EH (cell line): Measurements from ENCODE around the gene PLPPR4.
"Not testable (repeated sequence)": the region's sequence is repeated elsewhere in the genome, so short reads cannot be mapped to it uniquely, and the experiment has no call there.

Experiments used
- DNase-seq: peaks from one replicate; pipeline ENCODE4 v3.0.0-alpha.2; 2015; ENCODE audit warnings: low read depth

The PLPPR4 gene, protein sequence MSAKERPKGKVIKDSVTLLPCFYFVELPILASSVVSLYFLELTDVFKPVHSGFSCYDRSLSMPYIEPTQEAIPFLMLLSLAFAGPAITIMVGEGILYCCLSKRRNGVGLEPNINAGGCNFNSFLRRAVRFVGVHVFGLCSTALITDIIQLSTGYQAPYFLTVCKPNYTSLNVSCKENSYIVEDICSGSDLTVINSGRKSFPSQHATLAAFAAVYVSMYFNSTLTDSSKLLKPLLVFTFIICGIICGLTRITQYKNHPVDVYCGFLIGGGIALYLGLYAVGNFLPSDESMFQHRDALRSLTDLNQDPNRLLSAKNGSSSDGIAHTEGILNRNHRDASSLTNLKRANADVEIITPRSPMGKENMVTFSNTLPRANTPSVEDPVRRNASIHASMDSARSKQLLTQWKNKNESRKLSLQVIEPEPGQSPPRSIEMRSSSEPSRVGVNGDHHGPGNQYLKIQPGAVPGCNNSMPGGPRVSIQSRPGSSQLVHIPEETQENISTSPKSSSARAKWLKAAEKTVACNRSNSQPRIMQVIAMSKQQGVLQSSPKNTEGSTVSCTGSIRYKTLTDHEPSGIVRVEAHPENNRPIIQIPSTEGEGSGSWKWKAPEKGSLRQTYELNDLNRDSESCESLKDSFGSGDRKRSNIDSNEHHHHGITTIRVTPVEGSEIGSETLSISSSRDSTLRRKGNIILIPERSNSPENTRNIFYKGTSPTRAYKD

DNA sequence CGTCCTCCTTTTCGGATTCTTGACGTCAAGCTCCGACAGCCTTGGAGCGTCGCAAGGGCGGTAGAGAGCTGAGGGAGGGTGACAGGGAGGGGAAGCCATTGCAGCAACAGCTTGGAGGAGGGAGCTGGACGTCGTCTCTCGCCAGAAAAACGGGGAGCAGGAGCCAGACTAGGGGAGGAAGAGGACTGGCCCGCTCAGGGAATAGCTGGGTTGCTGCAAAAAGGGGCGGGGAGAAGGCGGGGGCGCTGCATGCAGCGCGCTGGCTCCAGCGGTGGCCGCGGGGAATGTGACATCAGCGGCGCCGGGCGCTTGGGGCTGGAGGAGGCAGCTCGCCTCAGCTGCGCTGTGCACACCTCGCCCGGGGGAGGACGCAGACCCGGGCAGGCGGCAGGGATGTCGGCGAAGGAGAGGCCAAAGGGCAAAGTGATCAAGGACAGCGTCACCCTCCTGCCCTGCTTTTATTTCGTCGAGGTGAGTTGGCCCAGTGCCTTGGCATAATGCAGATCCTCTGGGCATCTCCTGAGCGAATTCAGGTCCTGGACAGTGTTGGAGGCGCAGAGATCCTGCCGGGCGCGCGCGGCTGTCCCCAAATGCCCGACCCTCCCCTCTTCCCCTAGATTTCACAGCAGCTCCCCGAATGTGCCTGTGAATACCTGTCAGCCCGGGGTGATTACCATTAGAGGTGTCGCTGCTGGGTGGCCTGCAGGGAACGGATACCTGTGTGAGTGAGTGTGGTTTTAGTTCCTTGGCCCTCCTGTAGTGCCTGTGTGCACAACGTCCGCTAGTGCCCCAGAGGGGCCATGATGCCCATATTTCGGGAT is at the start of gene PLPPR4:
PLPPR4 (plus strand) TSS at position 292 of the 821 bp plus-strand sequence; CDS start at position 394, 102 bp downstream.
- peak; percentile 78 for DNase-seq

DNA sequence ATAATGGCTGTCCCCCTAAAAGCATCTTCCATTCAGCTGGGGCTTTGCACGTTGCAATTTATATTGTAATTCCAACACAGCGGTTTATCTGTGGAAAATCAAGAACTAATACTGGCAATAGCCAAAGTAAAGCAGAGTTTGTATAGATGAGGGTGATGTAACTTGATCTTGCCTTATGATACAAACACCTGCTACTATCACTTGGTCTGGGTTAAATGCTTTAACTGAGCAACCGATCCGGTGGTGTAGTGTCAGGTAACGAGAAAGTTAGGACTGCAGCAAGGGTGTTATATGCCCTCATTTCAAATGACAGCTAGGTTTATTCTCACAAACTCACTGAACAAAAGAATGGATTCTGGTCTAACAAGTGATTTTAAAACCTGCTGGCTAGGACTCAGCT is 47.3 kb upstream of the PLPPR4 start:
- DNase-seq, result no peak

DNA sequence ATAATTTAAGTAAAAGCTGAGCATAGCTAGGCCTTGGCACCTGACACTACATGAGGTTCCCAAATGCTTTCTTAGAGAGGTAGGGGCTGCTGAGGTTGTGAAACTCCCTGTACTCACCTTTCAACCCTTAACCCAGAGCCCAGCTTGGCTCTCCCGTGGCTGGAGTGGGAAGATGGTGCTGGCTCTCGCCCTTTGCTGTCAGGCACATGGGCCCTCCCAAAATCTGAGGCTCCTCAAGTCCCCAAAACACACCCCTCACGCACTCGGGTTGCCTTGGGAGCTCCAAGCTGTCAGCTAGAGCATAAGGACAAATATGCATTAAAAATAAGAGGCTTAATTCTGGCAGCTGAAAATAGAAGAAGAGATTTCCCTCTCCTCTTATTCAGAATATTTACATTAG is 46.7 kb upstream of the PLPPR4 start:
- DNase-seq, result no peak

DNA sequence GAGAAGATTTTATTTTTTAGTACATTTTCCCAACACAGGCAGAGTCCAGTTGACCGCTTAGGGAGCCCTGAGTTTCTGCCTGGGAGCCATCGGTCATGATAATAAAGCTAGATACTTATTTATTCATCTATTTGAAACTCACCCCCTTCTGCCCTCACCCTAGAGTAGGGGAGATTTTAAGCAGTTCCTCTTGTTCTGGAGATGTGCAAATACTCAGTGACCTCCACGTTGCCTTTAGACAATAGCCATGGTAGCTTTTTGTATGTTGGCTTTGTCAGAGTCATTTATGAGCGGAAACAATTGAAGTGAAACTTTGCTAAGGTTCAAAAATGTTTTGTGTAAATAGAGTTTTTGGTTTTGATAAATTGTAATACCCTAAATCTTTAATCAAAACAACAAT is 45.7 kb upstream of the PLPPR4 start:
- DNase-seq, result no peak

DNA sequence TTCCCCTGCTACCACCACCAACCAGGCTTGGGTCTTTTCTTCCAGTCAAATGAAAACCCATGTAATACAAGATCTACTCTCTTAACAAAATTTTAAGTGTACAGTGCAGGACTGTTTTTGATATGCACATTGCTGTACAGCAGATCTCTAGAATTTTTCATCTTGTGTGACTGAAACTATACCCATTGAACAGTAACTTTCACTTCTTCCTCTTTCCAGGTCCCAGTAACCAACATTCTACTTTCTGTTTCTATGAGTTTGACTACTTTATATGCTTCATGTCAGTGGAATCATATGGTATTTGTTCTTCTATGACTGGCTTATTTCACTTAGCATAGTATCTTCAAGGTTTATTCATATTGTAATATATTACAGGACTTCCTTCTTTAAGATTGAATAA is 45.3 kb upstream of the PLPPR4 start:
- no peak for DNase-seq

DNA sequence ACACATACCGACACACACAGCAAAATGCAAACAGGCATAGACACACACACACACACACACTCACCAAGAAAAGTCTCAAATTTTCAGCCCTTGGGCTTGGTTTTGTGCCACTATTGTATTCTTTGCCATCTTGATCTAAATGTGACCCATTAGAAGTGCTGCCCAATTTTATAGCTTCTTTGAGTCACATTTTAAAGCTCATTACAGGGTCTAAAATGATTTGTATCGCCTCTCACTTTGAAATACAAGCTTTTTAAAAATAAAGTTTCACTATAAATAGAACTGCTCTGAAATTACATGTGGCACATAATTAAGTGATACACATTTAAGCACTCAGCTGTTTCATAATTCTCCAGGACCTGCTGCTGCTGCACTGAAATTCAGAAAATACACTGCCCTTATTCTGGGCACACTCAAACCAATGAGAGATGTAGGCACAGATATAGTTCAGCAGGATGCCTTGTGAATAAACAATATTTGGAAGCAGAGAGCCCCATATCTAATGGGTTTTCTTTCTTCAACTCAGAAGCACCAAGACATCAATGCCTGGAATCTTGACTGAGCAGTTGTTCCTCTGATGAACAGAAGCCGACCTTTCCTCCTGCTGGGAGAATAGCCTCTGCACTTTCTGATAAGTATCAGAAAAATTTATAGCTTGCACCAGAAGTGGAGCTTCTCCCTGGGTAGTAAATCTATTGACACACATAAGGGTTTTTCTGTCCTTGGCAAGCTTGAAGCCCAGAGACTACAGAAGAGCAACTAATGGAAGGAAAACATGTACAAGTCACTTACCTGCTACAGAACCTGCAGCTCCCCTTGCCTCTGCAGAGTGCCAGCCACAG is 37.0 kb upstream of the PLPPR4 start:
- no peak for DNase-seq

DNA sequence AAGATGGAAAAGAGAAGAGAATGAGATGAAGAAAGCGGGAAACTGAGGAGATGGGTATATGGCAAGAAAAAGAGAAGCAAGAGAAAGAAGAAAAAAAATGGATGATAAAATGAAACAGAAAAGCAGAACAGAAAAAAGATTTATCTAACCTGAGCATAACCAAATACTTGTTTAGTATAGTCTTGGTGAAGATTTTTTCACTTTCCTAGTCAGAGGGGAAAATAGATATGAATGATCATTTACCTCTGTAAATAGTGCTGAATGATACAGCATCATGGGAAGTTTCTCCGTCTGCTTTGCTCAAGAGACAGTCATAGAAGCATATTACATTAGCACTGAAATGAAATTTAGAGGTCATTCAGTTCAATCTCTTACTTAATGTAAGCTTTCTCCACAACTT is 36.1 kb upstream of the PLPPR4 start:
- no peak for DNase-seq

DNA sequence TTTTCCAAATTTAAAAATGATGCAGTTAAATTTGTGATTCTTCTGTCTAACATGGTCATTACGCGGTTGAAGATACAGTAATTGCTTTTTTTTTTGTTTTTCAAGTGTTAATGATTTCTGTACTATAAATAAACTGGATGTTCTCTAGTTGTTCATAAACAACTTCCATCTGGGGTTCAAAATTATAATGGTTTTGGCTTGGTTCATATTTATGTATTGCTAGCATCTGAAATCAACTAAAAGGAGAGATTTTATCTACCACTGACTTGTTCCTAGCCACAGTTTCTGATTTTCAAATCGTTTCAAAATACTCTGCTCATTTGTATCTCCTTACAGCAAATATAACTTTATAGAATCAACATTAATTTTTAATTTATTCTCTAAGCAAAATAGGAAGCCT is 35.2 kb upstream of the PLPPR4 start:
- DNase-seq, result no peak

DNA sequence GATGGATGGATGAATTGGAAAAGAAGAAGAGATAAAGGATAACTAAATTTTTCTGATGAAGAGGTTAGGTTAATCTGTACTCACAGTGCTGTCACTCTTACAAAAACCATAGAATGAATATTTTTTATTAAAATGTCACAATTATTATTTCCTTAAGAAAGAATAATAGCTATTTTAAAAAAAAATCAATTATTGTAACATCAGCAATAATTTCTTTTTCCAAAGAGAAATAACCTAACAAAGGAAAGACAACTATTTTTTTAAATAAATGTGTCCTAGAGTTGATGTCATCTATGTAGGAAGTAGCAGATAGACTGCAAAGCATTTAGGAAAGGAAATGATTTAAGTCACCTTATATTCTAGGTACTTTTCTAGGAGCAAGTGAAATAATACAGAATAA is 33.6 kb upstream of the PLPPR4 start:
- DNase-seq, result no peak

DNA sequence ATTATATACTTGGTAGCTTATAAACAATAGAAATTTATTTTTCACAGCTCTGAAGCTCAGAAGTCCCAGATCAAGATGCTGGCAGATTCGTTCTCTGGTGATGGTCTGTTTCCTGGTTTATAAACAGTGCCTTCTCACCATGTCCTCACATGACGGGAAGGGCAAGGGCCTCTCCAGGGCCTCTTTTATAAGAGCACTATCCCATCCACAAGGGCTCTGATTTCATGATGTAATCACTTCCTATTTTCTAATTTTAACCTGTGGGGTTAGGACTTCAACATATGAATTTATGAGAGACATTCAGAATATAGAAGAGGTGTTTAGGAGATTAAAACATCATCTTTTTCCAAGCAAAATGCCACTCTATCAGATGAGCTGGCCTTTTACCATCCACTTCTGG is 32.1 kb upstream of the PLPPR4 start:
- DNase-seq, result no peak

DNA sequence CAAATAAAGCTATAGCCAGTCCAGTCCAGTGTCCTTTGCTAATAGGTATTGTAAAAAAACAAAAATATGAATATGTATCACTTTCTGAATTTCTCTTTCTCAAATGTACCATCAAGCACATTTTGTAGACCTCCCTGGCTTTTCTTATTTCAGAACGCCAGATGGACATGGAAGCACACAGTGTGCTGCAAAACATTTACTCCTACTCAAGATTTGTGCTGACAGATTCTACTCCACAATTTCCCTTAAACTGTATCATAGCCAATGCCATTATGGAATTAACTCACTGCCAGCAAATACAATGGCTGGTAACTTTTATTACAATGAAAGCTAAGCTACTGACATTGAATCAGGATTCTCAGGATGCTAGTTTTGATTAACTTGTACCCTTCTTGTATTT is 30.8 kb upstream of the PLPPR4 start:
- no peak for DNase-seq

DNA sequence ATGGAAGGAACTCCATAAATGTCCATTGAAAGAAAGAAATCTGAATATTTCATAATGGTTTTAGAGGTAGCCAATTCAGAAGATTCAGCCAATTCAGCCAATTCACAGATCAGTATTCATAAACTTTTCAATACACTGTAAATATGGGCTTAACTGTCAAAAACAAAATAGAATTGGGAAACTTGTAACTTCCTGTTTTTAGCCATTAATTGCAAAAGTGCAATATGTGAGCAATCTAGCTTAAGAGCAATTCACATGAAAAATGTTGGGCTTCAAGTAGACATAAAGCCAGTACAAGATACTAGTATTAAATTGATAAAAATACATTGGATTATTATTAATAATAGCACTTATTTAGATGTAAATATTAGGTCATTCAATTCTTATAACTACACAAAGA is 27.5 kb upstream of the PLPPR4 start:
- DNase-seq, result no peak

DNA sequence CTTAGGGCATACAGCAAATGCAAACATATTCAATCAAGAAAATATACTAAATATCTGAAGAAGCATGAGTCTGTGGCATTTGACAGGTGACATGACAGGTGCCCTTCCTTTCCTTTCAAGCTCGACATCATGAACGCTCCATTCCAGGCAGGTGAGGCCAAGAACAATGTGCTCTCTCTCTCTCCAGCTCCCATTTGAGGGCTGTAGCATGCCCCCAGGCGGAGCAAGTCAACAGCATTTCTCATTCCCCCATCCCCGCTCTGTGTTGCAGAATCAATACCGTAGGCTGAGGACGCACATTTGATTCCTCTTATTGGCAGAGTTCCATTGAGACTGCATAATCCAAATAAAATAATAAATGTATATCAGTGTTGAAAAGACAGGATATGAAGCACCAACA is 24.6 kb upstream of the PLPPR4 start:
- no peak for DNase-seq

DNA sequence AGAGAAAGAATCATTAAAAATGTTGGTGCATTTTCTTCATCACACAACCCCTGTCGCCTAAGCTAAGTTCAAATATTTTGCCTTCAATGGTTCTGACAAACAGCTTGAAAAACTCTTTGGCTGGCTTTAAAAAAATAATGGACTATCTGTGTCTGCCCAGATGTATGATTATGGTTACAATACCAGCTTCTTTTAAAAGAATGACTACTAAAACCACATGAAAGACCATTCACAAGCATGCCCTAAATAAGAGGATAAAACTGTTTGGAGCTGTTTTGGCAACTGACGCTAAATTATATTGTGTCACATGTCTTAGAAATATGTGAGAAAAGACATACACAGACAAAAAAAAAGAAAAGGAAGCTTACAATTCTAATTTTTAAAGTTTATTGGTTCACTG is 23.7 kb upstream of the PLPPR4 start:
- DNase-seq, result no peak

DNA sequence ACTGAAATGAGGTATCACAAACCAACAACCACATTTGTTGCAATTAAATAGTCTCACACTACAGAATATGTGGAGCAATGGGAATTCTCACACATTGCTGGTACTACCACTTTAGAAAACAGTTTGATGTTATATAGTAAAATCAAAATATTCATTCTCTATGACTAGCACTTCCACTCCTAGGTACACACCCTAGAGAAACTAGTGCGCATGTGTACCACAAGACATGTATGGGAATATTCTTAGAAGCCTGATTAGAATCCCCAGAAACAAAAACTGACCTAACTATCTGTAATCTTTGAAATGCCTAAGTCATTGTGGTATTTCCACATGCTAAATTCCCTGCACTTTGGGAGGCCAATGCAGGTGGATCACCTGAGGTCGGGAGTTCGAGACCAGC is 18.1 kb upstream of the PLPPR4 start:
- no peak for DNase-seq

DNA sequence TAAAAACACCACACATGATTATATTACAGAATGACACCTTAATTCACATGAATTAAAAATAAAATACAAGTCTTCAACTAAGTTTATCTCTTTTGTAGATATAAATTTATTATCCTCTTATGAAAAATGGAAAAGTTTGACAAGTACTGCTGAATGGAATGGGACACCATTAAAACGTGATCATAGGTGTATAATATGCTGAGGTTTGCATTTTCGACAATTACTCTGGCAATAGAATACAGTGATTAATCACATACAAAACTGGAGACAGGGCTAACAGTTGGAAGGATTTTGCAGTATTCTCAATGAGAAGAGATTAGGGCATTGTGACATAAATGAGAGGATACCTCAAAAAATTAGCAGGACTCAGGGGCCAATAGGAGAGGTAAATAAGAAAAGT is 17.1 kb upstream of the PLPPR4 start:
- no peak for DNase-seq

DNA sequence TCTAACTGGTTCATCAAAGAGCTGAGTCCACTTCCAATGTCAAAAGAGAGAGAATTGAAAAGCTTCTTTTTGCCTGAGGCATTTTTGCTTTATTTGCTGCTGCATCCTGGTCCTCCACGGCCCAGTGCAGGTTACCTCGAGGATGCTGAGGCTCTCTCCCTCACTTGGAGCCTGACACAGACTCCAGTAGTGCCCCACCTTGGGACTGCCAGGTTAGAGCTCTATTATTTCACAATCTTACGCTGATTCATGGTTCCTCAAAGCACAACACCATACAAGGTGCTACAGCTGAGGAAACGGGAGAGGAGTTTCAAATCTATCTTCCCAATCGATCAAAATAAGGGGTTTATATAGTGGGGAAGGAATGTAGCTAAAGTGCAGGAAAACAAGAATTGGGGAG is 13.6 kb upstream of the PLPPR4 start:
- no peak for DNase-seq

DNA sequence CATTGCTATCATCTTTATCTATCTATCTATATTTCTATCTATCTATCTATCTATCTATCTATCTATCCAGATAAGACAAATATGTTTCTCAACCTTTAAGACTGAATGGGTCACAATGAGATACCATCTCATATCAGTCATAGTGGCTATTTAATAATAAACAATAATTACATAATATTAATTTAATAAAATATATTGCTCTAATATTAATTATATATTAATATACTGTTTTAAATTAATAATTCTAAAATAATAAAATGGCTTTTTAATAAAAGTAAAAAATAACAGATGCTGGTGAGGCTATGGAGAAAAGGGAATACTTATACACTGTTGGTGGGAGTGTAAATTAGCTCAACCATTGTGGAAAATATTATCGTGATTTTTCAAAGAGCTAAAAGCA is 13.0 kb upstream of the PLPPR4 start:
- DNase-seq, result no peak

DNA sequence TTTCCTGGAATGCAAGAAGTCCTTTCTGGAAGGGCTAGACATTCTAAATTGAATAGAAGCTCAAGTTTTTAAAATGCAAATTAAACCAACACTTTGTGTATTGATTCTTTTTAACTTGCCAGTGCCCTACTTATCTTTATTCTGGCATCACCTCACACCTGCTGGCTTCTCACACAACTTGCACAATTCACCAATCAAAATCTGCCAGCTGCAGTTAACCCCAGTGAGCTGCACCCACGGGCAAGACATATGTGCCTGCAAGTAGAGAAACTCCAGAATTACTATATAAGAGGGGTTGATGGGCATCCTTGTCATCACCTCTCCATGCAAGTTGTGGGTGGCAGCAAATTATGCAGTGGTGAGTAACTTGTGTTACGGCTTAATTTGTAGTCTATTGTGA is 11.7 kb upstream of the PLPPR4 start:
- DNase-seq, result no peak

DNA sequence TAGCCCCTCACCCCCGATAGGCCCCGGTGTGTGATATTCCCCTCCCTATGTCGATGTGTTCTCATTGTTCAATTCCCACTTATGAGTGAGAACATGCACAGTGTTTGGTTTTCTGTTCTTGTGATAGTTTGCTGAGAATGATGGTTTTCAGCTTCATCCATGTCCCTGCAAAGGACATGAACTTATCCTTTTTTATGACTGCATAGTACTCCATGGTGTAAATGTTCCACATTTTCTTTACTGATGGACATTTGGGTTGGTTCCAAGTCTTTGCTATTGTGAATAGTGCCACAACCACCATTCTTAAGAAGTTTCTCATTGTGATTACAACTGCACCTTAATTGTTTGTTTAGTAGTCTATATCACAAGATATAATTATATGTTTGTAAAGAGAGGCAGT is 3.9 kb upstream of the PLPPR4 start:
- DNase-seq, result not testable (repeated sequence)

DNA sequence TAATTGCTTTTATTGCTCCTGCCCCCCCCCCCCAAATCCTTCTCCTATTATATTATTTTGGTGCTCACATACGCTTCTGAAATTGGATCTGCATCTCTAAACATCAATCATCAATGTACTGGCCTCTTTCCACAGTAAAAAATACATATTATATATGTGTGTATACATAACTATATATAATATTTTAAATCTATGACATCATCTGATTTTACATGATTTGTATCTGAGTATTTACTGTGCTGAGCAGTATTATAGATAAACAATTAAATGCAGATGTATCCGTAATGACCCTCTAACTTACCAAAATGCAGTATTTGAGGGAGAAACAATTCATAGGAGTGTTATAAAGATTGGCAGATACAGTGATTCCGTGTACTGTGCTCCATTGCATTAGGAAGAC is 832 bp downstream of the PLPPR4 start:
- no peak for DNase-seq

DNA sequence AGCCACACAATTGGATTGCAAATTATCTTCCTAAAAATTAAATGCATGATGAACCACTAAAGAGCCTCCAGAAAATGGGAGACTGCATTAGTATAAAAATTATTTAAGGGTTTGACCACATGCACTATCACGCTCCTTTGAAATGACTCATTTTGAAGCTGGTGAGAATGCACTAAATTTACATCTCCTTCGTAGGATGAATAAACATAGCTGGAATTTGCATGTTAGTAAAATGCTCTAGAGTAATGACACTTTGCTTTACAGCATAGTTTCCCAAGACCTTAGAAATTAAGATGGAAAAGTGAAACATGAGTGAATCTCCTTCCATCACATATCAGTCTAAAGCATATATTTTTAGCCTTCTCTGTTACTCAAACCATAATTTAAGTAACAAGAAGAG is 2.4 kb downstream of the PLPPR4 start:
- DNase-seq, result peak; percentile 97
